NT2/D1 (cell line): ENCODE data around the gene SKIC8.

ENCODE experiments used
- DNase-seq: peaks from one replicate; pipeline ENCODE4 v3.0.0-alpha.2; 2011; ENCODE audit warnings: low read depth, low spot score
- H3K27me3 ChIP-seq: 2 replicates; pipeline ENCODE4 v1.6.0; 2011; ENCODE audit warnings: mild to moderate bottlenecking; ENCODE audit not compliant: insufficient read length, insufficient read depth
- H3K36me3 ChIP-seq: 2 replicates; pipeline ENCODE4 v1.6.1; 2011; ENCODE audit warnings: mild to moderate bottlenecking, low read length, mixed read lengths; ENCODE audit not compliant: insufficient read depth, insufficient read length
- H3K4me1 ChIP-seq: 2 replicates; pipeline ENCODE4 v1.5.1; 2011; ENCODE audit not compliant: insufficient read depth, insufficient read length
- H3K4me3 ChIP-seq: 2 replicates; pipeline ENCODE4 v1.5.1; 2011; ENCODE audit warnings: low read depth; ENCODE audit not compliant: insufficient read length
- H3K9ac ChIP-seq: 2 replicates; pipeline ENCODE4 v1.6.0; 2011; ENCODE audit warnings: low read depth; ENCODE audit not compliant: insufficient read length
- H3K9me3 ChIP-seq: 2 replicates; pipeline ENCODE4 v1.5.1; 2011; ENCODE audit warnings: mild to moderate bottlenecking, low read length; ENCODE audit not compliant: insufficient read depth
- SUZ12 ChIP-seq: IDR thresholded peaks from 2 replicates; pipeline ENCODE4 v1.6.1; 2011; ENCODE audit not compliant: insufficient read length, insufficient read depth; ENCODE audit errors: extremely low read depth
- YY1 ChIP-seq: IDR thresholded peaks from 2 replicates; pipeline ENCODE4 v1.6.1; 2011; ENCODE audit not compliant: insufficient read length, insufficient read depth
- ZNF274 ChIP-seq: IDR thresholded peaks from 2 replicates; pipeline ENCODE4 v1.6.1; 2011; ENCODE audit warnings: mild to moderate bottlenecking, low read depth, low read length

Gene SKIC8

DNA sequence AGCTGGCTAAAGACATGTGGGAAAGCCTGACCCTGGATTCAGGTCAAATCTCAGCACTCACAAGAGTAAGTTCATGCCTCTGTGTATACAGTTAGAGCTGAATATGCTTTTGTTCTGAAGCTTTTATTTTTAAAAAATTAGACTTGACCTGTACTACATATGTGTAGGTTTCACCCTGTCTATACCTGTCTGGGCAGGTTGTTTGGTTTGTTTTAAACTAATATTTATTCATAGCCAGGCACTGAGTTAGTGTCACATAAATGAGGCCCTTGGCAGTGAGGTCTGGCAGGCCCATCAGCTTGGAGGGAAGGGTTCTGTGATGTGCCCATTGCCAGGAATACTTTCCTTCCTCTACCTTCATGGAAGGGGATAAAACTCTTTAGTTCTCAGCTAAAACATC is 33.2 kb downstream of the SKIC8 start:
- DNase-seq: no peak
- Histone ChIP-seq H3K4me3 (no peak overlapping the region), H3K9me3 (no peaks in the 10 kb centered on the region), H3K9ac (no peak overlapping the region), H3K27me3 (no peaks in the 10 kb centered on the region), H3K4me1 (no peaks in the 10 kb centered on the region), H3K36me3 (no peaks in the 10 kb centered on the region)
- TF ChIP-seq ZNF274 (no peak), SUZ12 (no peak), YY1 (no peak)

GRCh38 chr15:78265752-78266224 is 33.6 kb downstream of the SKIC8 start:
- H3K27me3 ChIP-seq: no peaks in the 10 kb centered on the region
- no peak overlapping the region for H3K4me3 ChIP-seq
- H3K9me3 ChIP-seq: no peaks in the 10 kb centered on the region
- DNase-seq: no peak
- no peaks in the 10 kb centered on the region for H3K4me1 ChIP-seq
- no peaks in the 10 kb centered on the region for H3K36me3 ChIP-seq
- no peak for TF ChIP-seq ZNF274
- TF ChIP-seq YY1: no peak
- no peak for TF ChIP-seq SUZ12
- no peak overlapping the region for H3K9ac ChIP-seq

DNA sequence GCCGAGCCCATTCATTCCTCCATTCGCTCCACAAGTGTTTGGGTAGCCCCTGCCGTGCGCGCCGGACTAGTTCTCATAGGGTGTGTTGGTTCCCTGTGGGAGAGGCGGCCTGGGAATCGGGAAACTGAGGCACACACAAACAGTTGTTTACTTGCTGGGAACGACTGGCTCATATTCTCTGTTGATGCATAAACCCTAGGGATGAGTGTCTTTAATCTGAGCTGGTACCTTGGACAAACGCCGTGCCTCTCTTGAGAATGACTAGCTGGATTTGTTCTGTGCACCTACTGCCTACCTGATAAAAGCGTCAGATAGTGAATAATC is 34.3 kb downstream of the SKIC8 start:
- peaks cover under 1% of the 10 kb centered on the region; the same call in 1 of the 2 replicates for H3K9me3 ChIP-seq
- no peaks in the 10 kb centered on the region for H3K36me3 ChIP-seq
- H3K9ac ChIP-seq: no peak overlapping the region
- H3K27me3 ChIP-seq: no peaks in the 10 kb centered on the region
- TF ChIP-seq ZNF274 (no peak), YY1 (no peak), SUZ12 (no peak)
- H3K4me3 ChIP-seq: no peak overlapping the region
- DNase-seq: no peak
- H3K4me1 ChIP-seq: no peaks in the 10 kb centered on the region

- peaks cover 7% of the 10 kb centered on the region; the same call in 1 of the 2 replicates for H3K9me3 ChIP-seq
- TF ChIP-seq YY1 (no peak), ZNF274 (no peak), SUZ12 (no peak)
- H3K4me3 ChIP-seq: no peak within 1 kb of the TSS
- H3K36me3 ChIP-seq: no peaks in the 10 kb centered on the region
- no peak for DNase-seq
- no peak within 1 kb of the TSS for H3K9ac ChIP-seq
- H3K27me3 ChIP-seq: no peaks in the 10 kb centered on the region
- no peaks in the 10 kb centered on the region for H3K4me1 ChIP-seq
Measured at GRCh38 chr15:78264304-78265136, 34.9 kb downstream of the SKIC8 start, which contains the start of gene DNAJA4. Gene DNAJA4, plus strand, starts transcription at chr15:78264562. Its CDS starts 202 bp downstream, at chr15:78264764.

DNA sequence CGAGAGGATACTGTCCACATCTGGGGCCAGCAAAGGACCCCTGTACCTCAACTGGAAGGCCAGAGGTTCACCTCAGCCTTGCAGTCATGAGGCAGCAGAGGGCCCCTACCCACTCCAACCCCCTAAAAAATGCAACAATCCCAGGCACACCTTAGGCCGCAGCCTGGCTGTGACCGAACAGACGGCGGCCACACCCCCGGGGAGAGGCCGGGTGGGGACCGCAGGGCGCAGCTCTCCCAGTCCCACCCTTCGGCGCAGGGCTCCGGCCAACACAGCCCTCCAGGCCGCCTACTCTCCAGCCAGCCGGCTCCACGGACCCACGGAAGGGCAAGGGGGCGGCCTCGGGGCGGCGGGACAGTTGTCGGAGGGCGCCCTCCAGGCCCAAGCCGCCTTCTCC is 35.5 kb downstream of the SKIC8 start:
- TF ChIP-seq SUZ12 (no peak), YY1 (no peak), ZNF274 (no peak)
- Histone ChIP-seq H3K36me3 (no peaks in the 10 kb centered on the region), H3K9ac (no peak overlapping the region), H3K4me3 (no peak overlapping the region), H3K27me3 (no peaks in the 10 kb centered on the region), H3K4me1 (no peaks in the 10 kb centered on the region), H3K9me3 (peaks cover 7% of the 10 kb centered on the region; the same call in 1 of the 2 replicates)
- no peak for DNase-seq

DNA sequence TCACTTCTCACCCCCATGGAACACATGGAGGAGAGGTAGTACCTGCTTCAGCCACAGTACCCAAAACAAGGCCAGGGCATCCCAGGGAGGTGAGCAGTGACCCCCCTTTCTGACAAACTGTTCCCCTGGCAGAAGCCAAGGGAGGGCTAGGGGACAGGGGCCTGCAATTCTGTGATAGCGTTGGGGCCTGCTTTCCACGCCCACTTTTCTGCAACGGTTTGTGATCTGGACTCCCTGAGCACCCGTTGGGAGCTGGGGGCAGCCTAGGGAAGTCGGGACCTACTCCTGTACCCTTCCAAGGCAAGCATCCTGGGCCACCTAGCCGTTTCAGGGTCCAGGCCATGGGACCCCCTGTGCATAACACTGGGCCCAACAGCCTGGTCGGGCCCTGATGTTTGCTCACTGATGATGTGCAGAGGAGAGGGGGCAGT is 36.0 kb downstream of the SKIC8 start:
- TF ChIP-seq ZNF274 (no peak), SUZ12 (no peak), YY1 (no peak)
- no peaks in the 10 kb centered on the region for H3K4me1 ChIP-seq
- H3K9ac ChIP-seq: no peak overlapping the region
- H3K27me3 ChIP-seq: no peaks in the 10 kb centered on the region
- H3K9me3 ChIP-seq: peaks cover 7% of the 10 kb centered on the region; the same call in 1 of the 2 replicates
- DNase-seq: no peak
- H3K4me3 ChIP-seq: no peak overlapping the region
- H3K36me3 ChIP-seq: no peaks in the 10 kb centered on the region

GRCh38 chr15:78261062-78261461 is 38.3 kb downstream of the SKIC8 start:
- peaks cover 7% of the 10 kb centered on the region; the same call in 1 of the 2 replicates for H3K9me3 ChIP-seq
- no peak for DNase-seq
- TF ChIP-seq SUZ12: no peak
- no peak for TF ChIP-seq YY1
- TF ChIP-seq ZNF274: no peak
- H3K4me1 ChIP-seq: no peaks in the 10 kb centered on the region
- H3K36me3 ChIP-seq: no peaks in the 10 kb centered on the region
- H3K27me3 ChIP-seq: no peaks in the 10 kb centered on the region
- H3K9ac ChIP-seq: no peak overlapping the region
- no peak overlapping the region for H3K4me3 ChIP-seq
